Adrenal gland (tissue), 12 donors: Measurements from ENCODE around the gene PCGF1. TPM values are rescaled to one million over a fixed set of nuclear protein-coding genes. Genes with fewer than 3 reads are reported as not detected.

Experiments used
- DNase-seq, 7 donors: peaks; one replicate each; pipeline ENCODE4 v3.0.0-alpha.2; 2019 to 2020
- H3K27ac ChIP-seq, 5 donors: fragments of 200-600 bp; sonication (generic) in 4 of 5; 1 replicate in 3 of 5; 2 replicates in 2 of 5; pipeline versions ENCODE4 v1.5.1 to v1.8.0; 2016 to 2020; ENCODE audit warnings: mild to moderate bottlenecking in 1 of 5
- H3K27me3 ChIP-seq: fragments of 200-600 bp; 2 replicates; pipeline ENCODE4 v1.8.0; 2021
- H3K36me3 ChIP-seq, 2 donors: fragments of 200-600 bp; replicated peaks in 1 of 2; 1 replicate in 1 of 2; 2 replicates in 1 of 2; pipeline versions ENCODE4 v1.5.1 to v1.8.0; 2018 to 2022
- H3K4me1 ChIP-seq, 2 donors: fragments of 200-600 bp; replicated peaks in 1 of 2; 1 replicate in 1 of 2; 2 replicates in 1 of 2; pipeline versions ENCODE4 v1.5.1 to v1.8.0; 2018 to 2021
- H3K4me3 ChIP-seq, 4 donors: fragments of 200-600 bp; sonication (generic) in 3 of 4; one replicate each; pipeline ENCODE4 v1.5.1; 2016 to 2018
- H3K9me3 ChIP-seq, 3 donors: fragments of 200-600 bp; sonication (generic) in 1 of 3; replicated peaks in 1 of 3; 1 replicate in 2 of 3; 2 replicates in 1 of 3; pipeline versions ENCODE4 v1.5.1 to v1.8.0; 2016 to 2021
- POLR2A ChIP-seq, 2 donors: fragments of 450-650 bp; IDR thresholded peaks; one replicate each; pipeline ENCODE4 v1.6.1; 2017; ENCODE audit warnings: antibody characterized with exemption in 2 of 2, mild to moderate bottlenecking in 2 of 2, moderate library complexity in 1 of 2
- WGBS, 4 donors: extraction: QIAGEN DNeasy Blood & Tissue Kit in 2 of 4; methylation state at CpG; one replicate each; pipeline versions ENCODE4 v1.1.5 to v1.1.7; 2013 to 2017; 5-methylcytosine and 5-hydroxymethylcytosine counted together
- intact Hi-C, 2 donors: fragments of 100-400 bp; cut with DNase I; formaldehyde crosslinking; loops; one replicate each; pipeline versions ENCODE4 v1.14.1 to v1.15.0; 2022 to 2023
- polyA plus RNA-seq, 3 donors: library from polyadenylated mRNA; stranded (reverse); fragments of 200-250 nt in 2 of 3; fragments of 350-450 nt in 1 of 3; fragmentation: Illumina TruSeq in 1 of 3; extraction: RNeasy Lipid Tissue Mini Kit (QIAGEN cat#74804) in 1 of 3; gene quantifications; one replicate each; pipeline ENCODE4 v1.2.3, GENCODE V29; 2013 to 2014
- total RNA-seq, 9 donors: library from RNA; depleted of rRNA in 4 of 9; stranded (reverse); fragments of >200 nt in 4 of 9; fragments of 120-200 nt in 1 of 9; fragmentation: NEBNext Ultra II Directional in 1 of 9; extraction: Animal tissue kit (Norgen Biotek cat#: 25700) in 1 of 9; gene quantifications; one replicate each; pipeline versions ENCODE4 v1.1.0 to v1.2.4, GENCODE V29; 2013 to 2023
- TF ChIP-seq, protein P1 (sequence below), 6 experiments: fragments of 450-650 bp in 4 of 6; fragments of 200-600 bp in 2 of 6; sonication (generic) in 1 of 6; IDR thresholded peaks; 1 replicate in 5 of 6; 2 replicates in 1 of 6; pipeline versions ENCODE4 v1.5.1 to v1.8.0; 2016 to 2021; ENCODE audit warnings: antibody characterized with exemption in 6 of 6, mild to moderate bottlenecking in 2 of 6, moderate library complexity in 1 of 6
- donor health status: healthy with polysubstance abuse.
- donor health status: Bipolar disorder and iron deficiency.
- donor health status: DM: yes; HTN: yes; CAD: no.
- donor health status: DM: no; HTN: no; CAD: no.
- donor health status: DM: no; HTN: no; CAD: no.
- donor health status: DM: yes; HTN: yes; CAD: no.

PCGF1 gene
- total and polyA plus RNA-seq, 12 donors = 15.4 to 38.9 (median 24.1) TPM

DNA sequence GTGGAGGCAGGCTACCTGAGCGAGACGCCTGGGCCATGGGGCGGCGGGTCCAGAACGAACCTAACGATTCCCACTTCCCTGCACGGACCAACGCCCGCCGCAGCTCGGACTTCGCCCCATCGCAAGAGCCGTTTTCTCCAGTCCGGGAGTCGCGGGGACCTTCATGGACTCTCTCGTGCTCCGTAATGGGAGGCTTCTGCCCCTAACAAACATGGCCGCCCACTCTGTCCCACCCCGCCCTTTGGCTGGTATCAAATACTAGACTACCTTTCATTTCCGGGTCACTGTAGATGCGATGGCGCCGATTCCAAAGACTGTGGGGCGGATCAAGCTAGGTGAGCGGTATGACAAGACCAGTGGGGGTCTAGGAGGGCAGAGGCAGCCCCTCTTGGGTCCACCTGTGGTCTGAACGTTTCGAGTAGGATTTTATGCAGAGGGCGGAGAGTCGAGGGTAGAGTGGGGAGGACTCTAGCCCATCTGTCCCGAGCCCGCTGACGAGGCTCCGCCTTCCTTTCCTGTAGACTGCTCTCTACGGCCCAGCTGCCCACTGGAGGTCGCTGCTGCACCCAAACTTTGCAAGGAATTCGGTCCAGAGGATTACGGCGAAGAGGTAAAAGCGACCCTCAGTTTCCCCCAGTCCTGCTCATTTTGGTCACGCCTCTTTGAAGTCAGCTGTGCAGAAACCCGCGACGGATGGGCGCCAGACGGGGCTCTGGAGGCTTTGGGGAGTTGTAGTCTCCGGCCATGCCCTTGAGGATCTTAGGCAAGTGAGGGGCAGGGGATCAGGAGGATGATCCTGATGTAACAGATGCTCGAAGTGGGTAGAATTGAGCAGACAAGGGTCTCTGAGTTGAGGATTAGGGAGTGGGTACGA is 24.5 kb downstream of the PCGF1 start, which contains the start of the genes CCDC142 and TTC31:
CCDC142 (minus strand) TSS at position 198 of the 874 bp plus-strand sequence; CDS start at position 37, 161 bp downstream.
TTC31 (plus strand) TSS at position 281 of the 874 bp plus-strand sequence; CDS start at position 296, 15 bp downstream.
- TF ChIP-seq, protein P1, sequence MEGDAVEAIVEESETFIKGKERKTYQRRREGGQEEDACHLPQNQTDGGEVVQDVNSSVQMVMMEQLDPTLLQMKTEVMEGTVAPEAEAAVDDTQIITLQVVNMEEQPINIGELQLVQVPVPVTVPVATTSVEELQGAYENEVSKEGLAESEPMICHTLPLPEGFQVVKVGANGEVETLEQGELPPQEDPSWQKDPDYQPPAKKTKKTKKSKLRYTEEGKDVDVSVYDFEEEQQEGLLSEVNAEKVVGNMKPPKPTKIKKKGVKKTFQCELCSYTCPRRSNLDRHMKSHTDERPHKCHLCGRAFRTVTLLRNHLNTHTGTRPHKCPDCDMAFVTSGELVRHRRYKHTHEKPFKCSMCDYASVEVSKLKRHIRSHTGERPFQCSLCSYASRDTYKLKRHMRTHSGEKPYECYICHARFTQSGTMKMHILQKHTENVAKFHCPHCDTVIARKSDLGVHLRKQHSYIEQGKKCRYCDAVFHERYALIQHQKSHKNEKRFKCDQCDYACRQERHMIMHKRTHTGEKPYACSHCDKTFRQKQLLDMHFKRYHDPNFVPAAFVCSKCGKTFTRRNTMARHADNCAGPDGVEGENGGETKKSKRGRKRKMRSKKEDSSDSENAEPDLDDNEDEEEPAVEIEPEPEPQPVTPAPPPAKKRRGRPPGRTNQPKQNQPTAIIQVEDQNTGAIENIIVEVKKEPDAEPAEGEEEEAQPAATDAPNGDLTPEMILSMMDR (IDR thresholded peaks at IDR 0.05) = peak; percentile 67 to 95 (median 88)
- peak; percentile 29 to 45 for TF ChIP-seq POLR2A (IDR thresholded peaks at IDR 0.05)
- Histone ChIP-seq H3K27ac (peak within 1 kb of the TSS; percentile 62 to 93 (median 83)), H3K36me3 (peaks cover 0 to 31% of the 10 kb centered on the region in 2 donors), H3K4me1 (peaks cover 13 to 25% of the 10 kb centered on the region in 2 donors), H3K4me3 (peak within 1 kb of the TSS; percentile 72 to 99 (median 89)), H3K27me3 (no peaks in the 10 kb centered on the region), H3K9me3 (no peaks in the 10 kb centered on the region)
- DNase-seq = peak; percentile 95 to 99 (median 97)
- intact Hi-C loops = loop anchor here (5.0 kb wide), 1 partner anchor 104 kb away; no protein-coding TSS in a partner anchor
- 0 to 1% (median 1%) methylated on average over 16 to 50 of the region's 50 CpGs for WGBS, 4 donors

DNA sequence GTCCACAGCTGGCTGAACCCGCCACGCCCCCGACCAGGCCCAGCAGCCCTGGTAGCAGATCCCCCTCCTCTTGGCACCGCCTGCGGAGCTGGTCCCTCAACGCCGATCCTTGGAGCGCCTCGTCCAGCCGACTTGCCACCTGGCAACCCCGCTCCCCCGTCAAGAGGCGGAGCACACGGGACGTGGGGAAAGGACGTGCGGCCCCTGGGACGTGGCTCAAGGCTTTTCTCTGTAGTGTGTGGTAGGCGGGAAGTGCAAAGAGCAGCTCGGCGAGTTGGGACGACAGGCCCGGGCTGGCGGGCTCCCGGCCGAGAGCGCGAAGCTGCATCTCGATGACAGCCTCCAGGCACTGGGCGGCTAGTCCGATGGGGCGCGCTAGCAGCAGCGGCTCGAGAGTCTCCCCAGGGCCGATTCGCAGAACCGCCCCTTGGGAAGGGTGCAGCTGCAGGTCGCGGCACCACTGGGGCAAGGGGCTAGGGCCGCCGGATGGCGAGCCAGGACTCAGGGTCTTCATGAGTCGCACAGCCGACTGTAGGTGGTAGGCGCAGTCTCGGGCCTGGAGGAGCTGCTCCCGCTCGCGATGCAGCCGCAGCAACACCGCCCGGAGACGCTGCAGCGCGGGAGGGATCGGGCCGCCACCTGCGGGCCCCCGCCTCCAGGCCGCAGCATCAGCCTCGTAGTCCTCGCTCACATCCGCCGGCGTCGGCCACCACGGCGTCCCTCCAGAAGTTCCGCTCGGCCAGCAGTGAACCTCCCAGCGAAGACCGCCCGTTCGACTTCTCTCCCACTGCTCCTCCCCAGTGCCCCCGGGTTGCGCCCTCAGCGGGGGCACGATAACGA is 25.3 kb downstream of the PCGF1 start:
- Histone ChIP-seq H3K4me1 (peaks cover 13 to 25% of the 10 kb centered on the region in 2 donors), H3K36me3 (peaks cover 0 to 30% of the 10 kb centered on the region in 2 donors), H3K27me3 (no peaks in the 10 kb centered on the region), H3K27ac (peak overlapping the region in 4 of 5 donors; percentile 74 to 93 (median 87)), H3K4me3 (peak overlapping the region; percentile 72 to 99 (median 89)), H3K9me3 (no peaks in the 10 kb centered on the region)
- DNase-seq = peak in 5 of 7 donors; percentile 37 to 68 (median 55)
- TF ChIP-seq POLR2A (IDR thresholded peaks at IDR 0.05) = no peak
- TF ChIP-seq, protein P1 (IDR thresholded peaks at IDR 0.05) = no peak
- 1 to 8% (median 2%) methylated on average over 12 to 80 of the region's 80 CpGs for WGBS, 4 donors
- intact Hi-C loops = loop anchor here (5.0 kb wide), 1 partner anchor 105 kb away; no protein-coding TSS in a partner anchor

DNA sequence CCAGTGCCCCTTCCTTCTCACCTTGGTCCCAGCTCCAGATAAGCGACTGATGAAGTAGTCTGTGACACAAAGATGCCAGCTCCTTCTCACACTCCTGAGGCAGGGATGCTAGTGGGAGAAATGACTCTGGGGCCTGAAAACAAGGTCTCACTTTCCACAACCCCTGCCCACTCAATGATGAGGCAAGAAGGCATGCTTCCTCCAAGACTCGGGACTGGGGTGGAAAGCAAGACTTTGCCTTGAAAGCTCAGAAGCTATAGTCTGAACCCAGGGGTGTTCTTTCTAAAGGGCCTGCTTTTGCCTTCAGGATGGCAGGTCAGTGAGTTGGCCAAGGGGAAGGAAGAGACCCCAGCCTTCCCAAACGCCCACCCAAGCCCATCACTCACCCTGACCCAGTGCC is 26.1 kb downstream of the PCGF1 start:
- Histone ChIP-seq H3K4me3 (peak overlapping the region in 2 of 4 donors; percentile 72 to 94), H3K36me3 (peaks cover 0 to 23% of the 10 kb centered on the region in 2 donors), H3K9me3 (no peaks in the 10 kb centered on the region), H3K4me1 (peaks cover 13 to 25% of the 10 kb centered on the region in 2 donors), H3K27me3 (no peaks in the 10 kb centered on the region), H3K27ac (no peak overlapping the region)
- DNase-seq = no peak
- TF ChIP-seq, protein P1 (IDR thresholded peaks at IDR 0.05) = no peak
- no peak for TF ChIP-seq POLR2A (IDR thresholded peaks at IDR 0.05)
- intact Hi-C loops = loop anchor here (5.0 kb wide), 1 partner anchor 106 kb away; no protein-coding TSS in a partner anchor
- WGBS, 4 donors = 49 to 72% (median 64%) methylated on average over 2 to 3 of the region's 3 CpGs
